ENCODE measurements around the gene RABGAP1L. TPM values are rescaled to one million over a fixed set of nuclear protein-coding genes. Genes with fewer than 3 reads are reported as not detected.
A peak's percentile ranks its signal among the peaks of the same experiment; 100 is the strongest.

The RABGAP1L gene
- total RNA-seq, 2 donors from 2014 or later: 53.4 to 101 TPM

DNA sequence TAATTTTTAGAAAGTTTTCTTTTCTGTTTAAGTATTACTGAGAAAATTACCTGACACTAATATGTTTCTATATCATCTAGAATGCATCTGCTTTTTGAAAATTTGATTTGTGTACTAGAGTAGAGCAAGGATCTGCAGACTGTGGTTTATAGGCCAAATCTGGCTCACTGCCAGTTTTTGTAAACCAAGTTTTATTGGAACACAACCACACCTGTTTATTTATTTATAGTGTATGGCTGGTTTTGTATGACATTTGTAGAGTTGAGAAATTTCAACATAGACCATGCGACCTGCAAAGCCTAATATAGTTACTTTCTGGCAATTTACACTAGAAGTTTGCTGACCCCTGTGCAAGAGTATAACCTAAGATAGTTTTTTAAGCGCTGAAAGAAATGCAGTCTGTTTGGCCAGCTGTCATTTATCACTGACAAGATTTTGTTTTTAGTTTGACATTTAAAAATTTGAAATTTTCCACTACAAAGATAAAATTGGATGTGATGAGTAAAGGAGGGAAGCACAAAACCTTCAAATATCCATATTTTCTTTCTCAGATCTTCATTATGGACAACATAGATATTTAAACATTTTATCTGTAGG, 804.3 kb downstream of the RABGAP1L start:
- Mint-ChIP-seq H3K4me3 (peak overlapping the region; percentile 67), H3K4me1 (ENCODE audit: low read depth in 2 of 2) (peaks cover 32 to 43% of the 10 kb centered on the region in 2 donors), H3K36me3 (no peaks in the 10 kb centered on the region), H3K27me3 (no peaks in the 10 kb centered on the region), H3K9me3 (no peaks in the 10 kb centered on the region), H3K27ac (peak overlapping the region; percentile 76 to 98)
- no peak for ATAC-seq
- no peak for DNase-seq (ENCODE audit: low spot score)

DNA sequence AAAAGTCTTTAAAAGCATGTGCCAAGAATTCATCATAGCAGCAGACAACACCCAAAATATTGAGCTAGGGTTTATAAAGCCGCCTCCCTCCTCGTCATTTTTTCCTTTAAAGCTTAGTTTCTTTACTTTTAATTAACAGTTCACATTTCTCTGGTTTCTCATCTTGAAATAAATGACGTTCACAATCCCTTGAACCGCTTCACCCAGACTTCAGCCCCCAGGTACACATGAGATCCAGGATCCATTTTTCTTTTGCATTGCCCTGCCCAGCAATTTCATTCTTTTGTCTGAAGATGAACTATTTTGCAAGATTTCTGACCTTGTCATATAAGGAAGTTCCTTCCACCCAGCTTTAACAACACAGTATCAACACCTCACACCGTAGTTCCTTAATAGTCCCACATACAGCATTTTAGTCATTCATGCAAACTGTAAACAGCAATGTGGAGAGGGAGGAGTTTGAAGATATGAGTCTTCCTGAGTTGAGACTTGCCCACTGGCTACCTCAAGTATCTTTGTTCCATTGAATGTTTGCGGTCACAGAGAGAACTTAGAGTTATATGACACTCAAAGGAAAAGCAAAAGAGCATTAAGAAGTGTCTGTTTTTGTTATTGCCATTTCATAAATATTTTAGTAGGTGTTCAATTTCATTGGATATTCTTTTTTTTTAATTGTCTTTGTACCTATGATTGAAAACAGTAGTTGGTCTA, 805.1 kb downstream of the RABGAP1L start:
- ATAC-seq (peak; percentile 79 to 87), DNase-seq (ENCODE audit: low spot score) (no peak)
- no peaks in the 10 kb centered on the region for H3K9me3 Mint-ChIP-seq
- H3K4me3 Mint-ChIP-seq: peak overlapping the region; percentile 67
- H3K36me3 Mint-ChIP-seq: no peaks in the 10 kb centered on the region
- peak overlapping the region; percentile 76 to 98 for H3K27ac Mint-ChIP-seq
- H3K27me3 Mint-ChIP-seq: no peaks in the 10 kb centered on the region
- peaks cover 40 to 51% of the 10 kb centered on the region in 2 donors for H3K4me1 Mint-ChIP-seq (ENCODE audit: low read depth in 2 of 2)

DNA sequence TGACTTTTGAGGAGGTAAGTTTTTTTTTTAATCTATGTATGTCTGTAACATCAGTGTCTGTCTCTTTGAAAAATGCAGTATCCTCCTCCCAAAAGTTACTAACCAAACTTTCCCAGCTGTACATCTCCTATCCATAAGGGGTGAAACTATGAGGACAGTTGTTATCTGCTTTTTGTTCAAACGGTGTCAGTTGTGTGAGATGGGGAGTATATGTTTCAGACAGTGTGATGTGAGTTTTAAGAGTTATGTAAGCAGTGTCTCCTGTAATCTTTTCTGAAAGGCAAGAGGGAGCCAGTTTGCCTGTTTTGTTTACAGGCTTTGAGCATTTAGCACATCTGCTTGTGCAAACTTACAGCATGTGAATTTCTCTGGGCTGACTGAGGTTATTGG, 805.6 kb downstream of the RABGAP1L start:
- no peaks in the 10 kb centered on the region for H3K27me3 Mint-ChIP-seq
- H3K36me3 Mint-ChIP-seq: no peaks in the 10 kb centered on the region
- DNase-seq (ENCODE audit: low spot score) (no peak), ATAC-seq (peak; percentile 4 to 6)
- H3K27ac Mint-ChIP-seq: peak overlapping the region; percentile 76 to 98
- peak overlapping the region; percentile 67 for H3K4me3 Mint-ChIP-seq
- peaks cover 46 to 56% of the 10 kb centered on the region in 2 donors for H3K4me1 Mint-ChIP-seq (ENCODE audit: low read depth in 2 of 2)
- H3K9me3 Mint-ChIP-seq: no peaks in the 10 kb centered on the region

DNA sequence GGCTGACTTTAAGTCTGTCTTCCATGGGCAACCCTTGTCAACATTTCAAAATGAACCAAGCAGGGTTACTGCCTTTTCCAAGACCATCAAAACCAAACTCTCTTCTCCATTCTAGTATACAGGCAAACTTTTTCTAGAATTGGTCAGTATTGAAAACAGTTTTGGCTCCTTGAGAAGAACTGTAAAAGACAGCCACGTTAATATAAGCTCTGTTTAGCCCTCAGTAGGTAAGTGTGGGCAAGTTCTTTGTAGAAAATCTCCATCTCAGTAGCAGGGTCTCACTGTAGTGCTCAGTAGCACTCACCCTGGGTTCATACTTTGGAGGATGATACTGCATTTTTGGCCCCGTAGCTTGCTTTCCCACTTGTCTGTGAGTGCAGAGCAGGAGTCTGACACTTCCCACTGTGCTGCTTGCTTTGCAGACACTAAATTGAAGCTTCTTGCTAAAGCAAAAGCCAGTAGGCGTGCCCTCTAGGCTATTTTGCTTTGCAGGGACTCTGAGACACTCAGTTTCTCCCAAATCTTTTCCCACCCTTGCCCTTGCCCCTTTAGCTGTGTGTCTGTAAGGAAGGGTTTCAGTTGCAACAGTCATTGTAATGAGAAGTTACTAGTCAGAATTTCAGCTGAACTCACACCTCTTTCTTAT, 806.2 kb downstream of the RABGAP1L start:
- no peaks in the 10 kb centered on the region for H3K9me3 Mint-ChIP-seq
- H3K4me1 Mint-ChIP-seq (ENCODE audit: low read depth in 2 of 2): peaks cover 50 to 61% of the 10 kb centered on the region in 2 donors
- no peaks in the 10 kb centered on the region for H3K36me3 Mint-ChIP-seq
- no peak for DNase-seq (ENCODE audit: low spot score)
- peak overlapping the region; percentile 76 to 98 for H3K27ac Mint-ChIP-seq
- H3K27me3 Mint-ChIP-seq: no peaks in the 10 kb centered on the region
- H3K4me3 Mint-ChIP-seq: peak overlapping the region; percentile 67
- ATAC-seq: no peak

DNA sequence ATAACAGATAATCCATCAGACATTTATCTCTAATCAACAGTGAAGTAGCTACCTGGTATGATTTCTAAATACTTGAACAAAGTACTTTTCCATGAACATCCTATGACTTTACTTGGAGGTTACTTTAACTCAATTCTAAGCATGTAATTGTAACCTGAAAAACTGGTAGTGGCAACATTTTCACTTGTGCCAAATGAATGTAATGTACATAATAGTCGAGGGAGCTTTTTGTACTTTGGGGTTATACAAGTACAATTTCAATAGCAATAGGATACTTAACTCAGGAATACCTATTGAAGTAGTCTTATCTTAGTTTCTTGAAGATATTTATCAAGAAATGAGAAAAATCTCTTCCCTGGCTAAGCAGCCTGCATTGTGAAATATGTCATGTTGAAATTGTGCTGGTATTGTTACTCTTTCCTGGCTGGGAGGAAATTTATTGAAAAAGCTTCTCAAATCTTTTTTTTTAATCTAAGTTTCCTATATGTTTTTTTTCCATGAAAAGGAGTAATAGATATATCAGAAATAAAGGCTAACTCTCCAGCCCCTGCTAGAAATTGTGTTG, 806.8 kb downstream of the RABGAP1L start:
- Mint-ChIP-seq H3K4me3 (peak overlapping the region; percentile 67), H3K27ac (peak overlapping the region; percentile 76 to 98), H3K27me3 (no peaks in the 10 kb centered on the region), H3K9me3 (no peaks in the 10 kb centered on the region), H3K4me1 (ENCODE audit: low read depth in 2 of 2) (peaks cover 50 to 63% of the 10 kb centered on the region in 2 donors), H3K36me3 (no peaks in the 10 kb centered on the region)
- DNase-seq (ENCODE audit: low spot score) (no peak), ATAC-seq (no peak)

DNA sequence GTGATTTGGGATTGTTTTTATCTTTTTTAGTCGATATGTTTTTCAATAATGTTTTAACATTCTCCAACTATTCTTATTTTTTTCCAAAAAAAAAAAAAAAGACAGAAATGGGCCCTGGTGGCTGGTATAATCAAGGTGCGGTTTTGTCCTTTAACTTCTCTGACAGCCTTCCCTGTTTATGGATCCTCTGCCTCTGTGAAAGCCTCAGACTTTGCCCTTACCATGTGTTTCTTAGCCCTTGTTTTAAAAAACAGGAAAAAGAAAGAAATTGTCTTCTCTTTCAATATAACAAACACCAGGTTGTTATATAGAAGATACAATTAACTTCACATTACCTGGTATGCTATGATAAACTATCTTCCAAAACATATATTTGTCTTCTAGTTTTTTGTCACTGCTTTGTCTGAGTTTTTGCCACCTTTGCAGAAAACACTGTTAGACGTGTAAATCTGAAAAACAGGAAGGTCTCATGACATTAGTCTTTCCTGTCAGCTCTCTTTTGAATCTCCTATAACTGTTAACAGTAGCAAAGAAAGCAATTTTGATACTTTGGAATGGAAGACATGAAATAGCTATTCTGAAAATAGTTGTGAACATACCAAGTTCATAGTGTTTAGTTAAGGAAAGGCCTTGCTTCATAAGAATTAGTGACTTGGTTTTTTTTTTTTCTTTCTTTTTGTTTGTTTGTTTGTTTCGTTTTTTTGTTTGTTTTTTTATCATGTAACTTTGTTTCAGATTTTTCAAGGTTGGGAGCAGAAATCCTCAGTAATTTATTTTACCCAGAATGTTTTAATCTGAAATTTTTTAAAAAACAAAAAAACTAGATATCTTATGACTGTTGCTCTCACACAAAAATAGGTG, 808.8 kb downstream of the RABGAP1L start:
- Mint-ChIP-seq H3K9me3 (no peaks in the 10 kb centered on the region), H3K4me1 (ENCODE audit: low read depth in 2 of 2) (peaks cover 63 to 75% of the 10 kb centered on the region in 2 donors), H3K27ac (peak overlapping the region; percentile 76 to 98), H3K27me3 (no peaks in the 10 kb centered on the region), H3K36me3 (no peaks in the 10 kb centered on the region), H3K4me3 (peak overlapping the region; percentile 85)
- ATAC-seq (no peak), DNase-seq (ENCODE audit: low spot score) (no peak)

DNA sequence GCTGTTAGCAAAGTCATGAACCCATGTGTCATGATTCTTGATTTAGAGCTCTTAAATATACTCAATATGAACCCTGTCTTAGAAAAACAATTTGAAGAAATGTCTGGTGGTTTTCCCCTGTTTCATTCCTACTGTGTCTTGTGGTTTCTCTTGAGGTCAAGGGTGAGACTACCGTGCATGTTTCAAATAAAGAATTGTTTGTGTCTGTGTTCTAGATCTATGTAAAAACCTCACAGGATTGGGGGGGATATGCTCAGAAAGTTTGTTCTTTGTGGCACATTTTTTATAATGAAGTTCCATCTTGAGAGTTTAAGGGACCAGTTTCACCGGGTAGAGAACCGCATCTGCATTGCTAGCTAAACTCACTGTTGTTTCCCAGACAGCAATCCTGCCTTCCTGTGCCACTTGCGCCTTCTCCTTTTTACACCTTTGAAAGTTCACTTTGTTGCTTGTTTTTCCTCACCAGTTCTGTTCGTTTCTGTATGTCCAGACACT, 809.5 kb downstream of the RABGAP1L start:
- DNase-seq (ENCODE audit: low spot score) (peak; percentile 72), ATAC-seq (peak; percentile 78 to 82)
- Mint-ChIP-seq H3K36me3 (no peaks in the 10 kb centered on the region), H3K9me3 (no peaks in the 10 kb centered on the region), H3K27me3 (no peaks in the 10 kb centered on the region), H3K4me1 (ENCODE audit: low read depth in 2 of 2) (peaks cover 63 to 71% of the 10 kb centered on the region in 2 donors), H3K27ac (peak overlapping the region; percentile 76 to 98), H3K4me3 (peak overlapping the region; percentile 85)

DNA sequence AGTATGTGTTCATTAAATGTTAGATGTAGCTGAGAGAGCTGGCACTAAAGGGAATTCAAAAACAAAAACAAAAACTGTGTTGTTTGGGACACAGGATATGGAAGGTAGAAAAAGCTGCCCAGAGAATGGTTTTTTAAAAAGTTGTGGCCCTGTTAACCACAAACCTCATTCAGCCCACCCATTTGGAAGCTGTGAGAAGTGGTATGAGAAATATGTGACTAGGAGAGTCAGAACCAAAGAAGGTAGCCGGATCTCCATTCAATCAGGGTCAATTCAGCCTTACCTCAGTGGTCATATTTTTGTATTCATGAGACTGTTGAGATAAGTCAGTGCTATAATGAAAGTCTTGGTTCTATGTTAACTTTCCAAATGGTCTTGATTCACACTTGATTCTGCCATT, 810.7 kb downstream of the RABGAP1L start:
- no peaks in the 10 kb centered on the region for H3K36me3 Mint-ChIP-seq
- H3K27me3 Mint-ChIP-seq: no peaks in the 10 kb centered on the region
- peak; percentile 84 for DNase-seq (ENCODE audit: low spot score)
- peaks cover 56 to 59% of the 10 kb centered on the region in 2 donors for H3K4me1 Mint-ChIP-seq (ENCODE audit: low read depth in 2 of 2)
- H3K4me3 Mint-ChIP-seq: peak overlapping the region; percentile 85
- no peaks in the 10 kb centered on the region for H3K9me3 Mint-ChIP-seq
- H3K27ac Mint-ChIP-seq: peak overlapping the region; percentile 76 to 98
- ATAC-seq: peak; percentile 86

DNA sequence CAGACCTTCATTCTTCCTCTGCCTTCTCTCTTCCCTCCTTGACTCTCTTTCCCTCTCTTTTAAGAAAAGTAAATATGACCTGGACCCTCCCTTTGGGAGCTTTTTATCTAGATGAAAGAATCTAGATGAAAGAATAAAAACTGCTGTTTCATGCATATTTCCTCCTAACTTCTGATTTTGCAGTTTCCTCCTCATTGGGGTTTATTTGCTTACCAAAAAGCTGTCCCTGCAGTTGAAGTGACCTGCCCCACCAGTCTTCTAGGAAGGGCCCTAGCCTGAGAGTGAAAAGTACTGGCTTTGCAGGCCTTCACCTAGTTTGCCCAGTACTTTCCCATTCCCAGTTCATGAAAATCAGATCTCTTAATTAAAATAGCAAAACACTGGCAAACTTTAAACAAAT, 812.1 kb downstream of the RABGAP1L start:
- peaks cover 51 to 53% of the 10 kb centered on the region in 2 donors for H3K4me1 Mint-ChIP-seq (ENCODE audit: low read depth in 2 of 2)
- no peaks in the 10 kb centered on the region for H3K27me3 Mint-ChIP-seq
- no peaks in the 10 kb centered on the region for H3K9me3 Mint-ChIP-seq
- peak overlapping the region; percentile 70 to 92 for H3K27ac Mint-ChIP-seq
- H3K36me3 Mint-ChIP-seq: peaks cover 6% of the 10 kb centered on the region
- DNase-seq (ENCODE audit: low spot score) (no peak), ATAC-seq (no peak)
- peak overlapping the region; percentile 76 for H3K4me3 Mint-ChIP-seq

DNA sequence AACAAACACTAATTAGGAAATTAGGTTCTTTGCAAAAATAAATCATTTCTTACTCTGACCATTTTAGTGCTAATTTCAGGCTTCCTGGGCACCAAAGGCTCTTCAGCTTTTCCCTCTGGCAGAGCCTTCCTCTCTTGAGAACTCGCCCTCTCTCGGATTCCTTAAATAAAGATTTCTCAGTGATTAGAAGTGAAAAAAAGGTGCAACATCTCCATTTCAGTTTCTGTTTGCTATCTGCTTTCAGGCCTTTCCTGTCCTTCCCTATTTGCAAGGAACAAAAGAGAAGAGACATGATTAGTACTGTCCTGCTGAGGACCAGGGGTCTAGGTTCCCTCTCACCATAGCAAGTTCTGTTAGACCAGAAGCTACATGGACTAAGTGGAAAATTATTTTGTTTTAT, 812.6 kb downstream of the RABGAP1L start:
- peak overlapping the region; percentile 76 for H3K4me3 Mint-ChIP-seq
- H3K9me3 Mint-ChIP-seq: no peaks in the 10 kb centered on the region
- no peak for DNase-seq (ENCODE audit: low spot score)
- peaks cover 49 to 55% of the 10 kb centered on the region in 2 donors for H3K4me1 Mint-ChIP-seq (ENCODE audit: low read depth in 2 of 2)
- no peak for ATAC-seq
- peaks cover 6% of the 10 kb centered on the region for H3K36me3 Mint-ChIP-seq
- no peaks in the 10 kb centered on the region for H3K27me3 Mint-ChIP-seq
- peak overlapping the region; percentile 70 to 92 for H3K27ac Mint-ChIP-seq

DNA sequence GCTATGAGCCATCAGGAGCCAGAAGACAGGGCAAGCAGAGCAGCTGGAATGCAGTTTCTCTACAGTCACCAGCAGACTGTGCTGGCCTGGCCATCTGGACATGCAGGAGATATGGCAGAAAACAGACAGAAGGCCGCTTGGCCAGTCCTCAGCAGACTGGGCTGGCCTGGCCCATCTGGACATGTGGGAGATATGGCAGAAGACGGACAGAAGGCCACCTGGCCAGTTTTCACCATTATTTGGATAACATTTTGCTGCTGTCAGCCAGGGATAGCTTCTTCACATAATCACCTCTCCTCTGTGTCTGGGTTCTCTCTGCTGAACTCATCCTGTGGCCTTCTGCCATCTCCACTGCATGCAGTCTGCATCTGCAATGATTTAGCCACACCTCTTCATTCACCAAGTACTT, 815.4 kb downstream of the RABGAP1L start:
- no peak overlapping the region for H3K4me3 Mint-ChIP-seq
- no peak for ATAC-seq
- no peaks in the 10 kb centered on the region for H3K27me3 Mint-ChIP-seq
- no peaks in the 10 kb centered on the region for H3K9me3 Mint-ChIP-seq
- peaks cover 31 to 37% of the 10 kb centered on the region in 2 donors for H3K4me1 Mint-ChIP-seq (ENCODE audit: low read depth in 2 of 2)
- no peak for DNase-seq (ENCODE audit: low spot score)
- H3K27ac Mint-ChIP-seq: peak overlapping the region in 1 of 2 donors; percentile 73
- H3K36me3 Mint-ChIP-seq: peaks cover 6% of the 10 kb centered on the region

DNA sequence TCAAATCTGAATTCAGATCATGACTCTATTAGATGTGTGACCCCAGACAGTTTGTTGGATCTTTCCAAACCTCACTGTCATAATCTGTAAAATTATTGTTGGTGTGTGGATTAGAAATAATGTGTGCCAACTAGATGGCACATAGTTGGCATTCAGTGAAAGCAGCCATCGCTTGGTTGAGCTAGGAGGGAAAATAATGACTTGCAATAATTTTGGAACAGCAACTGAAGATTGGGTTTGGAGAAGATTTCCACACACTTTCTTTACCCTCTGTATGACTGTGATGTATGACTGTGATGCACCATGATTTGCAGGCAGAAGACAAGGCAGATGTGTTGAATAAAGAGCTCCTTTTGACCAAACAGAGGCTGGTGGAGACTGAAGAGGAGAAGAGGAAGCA, 816.4 kb downstream of the RABGAP1L start:
- ATAC-seq (no peak), DNase-seq (ENCODE audit: low spot score) (no peak)
- H3K4me1 Mint-ChIP-seq (ENCODE audit: low read depth in 2 of 2): peaks cover 24 to 27% of the 10 kb centered on the region in 2 donors
- no peak overlapping the region for H3K4me3 Mint-ChIP-seq
- no peaks in the 10 kb centered on the region for H3K27me3 Mint-ChIP-seq
- no peaks in the 10 kb centered on the region for H3K9me3 Mint-ChIP-seq
- peaks cover 12% of the 10 kb centered on the region for H3K36me3 Mint-ChIP-seq
- peak overlapping the region; percentile 20 to 34 for H3K27ac Mint-ChIP-seq

Measured in natural killer cell treated with Interleukin-12 subunit alpha and Interleukin-12 subunit beta and Interleukin-15 and Interleukin-18, amount 100 ng/mL, for 72 hours (primary cell).